H1 (cell line): Measurements from ENCODE around the gene CDC37. TPM values are rescaled to one million over a fixed set of nuclear protein-coding genes. Genes with fewer than 3 reads are reported as not detected.

Source experiments
- CTCF ChIA-PET: fragments of 300-600 bp; sonication (Branson Sonifier 250); formaldehyde crosslinking; loops from one replicate; lab custom pipeline; 2021; ENCODE audit not compliant: partially characterized antibody; lab: Charles Lee
- POLR2A ChIA-PET: fragments of 300-600 bp; sonication (Branson Sonifier 250); formaldehyde crosslinking; loops from one replicate; lab custom pipeline; 2021; ENCODE audit warnings: inconsistent platforms; ENCODE audit not compliant: partially characterized antibody; lab: Charles Lee
- DNase-seq, 2 experiments: peaks; one replicate each; pipeline versions ENCODE4 v3.0.0 to v3.0.0-alpha.2; 2010 to 2022; ENCODE audit warnings: low spot score in 2 of 2, low read depth in 1 of 2, mixed read lengths in 1 of 2
- FAIRE-seq: peaks from 2 replicates; lab custom pipeline; 2011; peaks lifted over from hg19 to GRCh38; lab: Jason Lieb, UNC
- H2AFZ ChIP-seq: 2 replicates; pipeline ENCODE4 v1.8.1; 2012; ENCODE audit warnings: low read length, inconsistent platforms
- H2AK5ac ChIP-seq: 2 replicates; pipeline ENCODE4 v1.6.1; 2013; ENCODE audit warnings: low read depth, low read length
- H2BK120ac ChIP-seq: replicated peaks from 2 replicates; pipeline ENCODE3; 2013; ENCODE audit warnings: low read depth, low read length, inconsistent platforms
- H2BK12ac ChIP-seq: 2 replicates; pipeline ENCODE4 v1.6.1; 2013; ENCODE audit warnings: low read depth, low read length
- H2BK15ac ChIP-seq: 2 replicates; pipeline ENCODE4 v1.6.1; 2013; ENCODE audit warnings: low read length
- H2BK20ac ChIP-seq: 2 replicates; pipeline ENCODE4 v1.6.1; 2013; ENCODE audit warnings: low read length
- H2BK5ac ChIP-seq: 2 replicates; pipeline ENCODE4 v1.6.1; 2013; ENCODE audit warnings: low read depth, low read length
- H3K14ac ChIP-seq: 2 replicates; pipeline ENCODE4 v1.6.1; 2013; ENCODE audit warnings: inconsistent platforms; ENCODE audit not compliant: insufficient read length
- H3K18ac ChIP-seq: 2 replicates; pipeline ENCODE4 v1.6.1; 2013; ENCODE audit warnings: low read length; ENCODE audit errors: extremely low read depth
- H3K23ac ChIP-seq: 2 replicates; pipeline ENCODE4 v1.6.1; 2013; ENCODE audit warnings: inconsistent platforms; ENCODE audit not compliant: insufficient read length
- H3K23me2 ChIP-seq: 2 replicates; pipeline ENCODE4 v1.6.1; 2013; ENCODE audit warnings: low read depth, low read length
- H3K27ac ChIP-seq: 2 replicates; pipeline ENCODE4 v1.6.1; 2011; ENCODE audit warnings: low read depth, low read length, inconsistent platforms
- H3K27me3 ChIP-seq, 4 experiments: replicated peaks in 1 of 4; 1 replicate in 1 of 4; 2 replicates in 3 of 4; pipeline versions ENCODE4 v1.6.1 to v1.8.1; 2011 to 2013; ENCODE audit warnings: low read length in 3 of 4, mild to moderate bottlenecking in 3 of 4, inconsistent platforms in 2 of 4, mixed read lengths in 2 of 4, moderate library complexity in 1 of 4; ENCODE audit not compliant: control insufficient read depth in 3 of 4, insufficient read depth in 3 of 4; ENCODE audit errors: extremely low read depth in 1 of 4
- H3K36me3 ChIP-seq, 4 experiments: 2 replicates each; pipeline versions ENCODE4 v1.6.1 to v1.8.1; 2011 to 2013; ENCODE audit warnings: mild to moderate bottlenecking in 4 of 4, low read length in 3 of 4, moderate library complexity in 2 of 4, control low read depth in 1 of 4, inconsistent platforms in 1 of 4; ENCODE audit not compliant: insufficient read depth in 4 of 4, control insufficient read depth in 2 of 4
- H3K4ac ChIP-seq: replicated peaks from 2 replicates; pipeline ENCODE3; 2013; ENCODE audit warnings: low read length, low read depth, mixed read lengths, inconsistent platforms; ENCODE audit not compliant: insufficient read length
- H3K4me1 ChIP-seq, 4 experiments: replicated peaks in 1 of 4; 1 replicate in 1 of 4; 2 replicates in 3 of 4; pipeline versions ENCODE4 v1.6.1 to v1.8.1; 2011 to 2013; ENCODE audit warnings: low read length in 3 of 4, inconsistent platforms in 2 of 4, mixed read lengths in 1 of 4; ENCODE audit not compliant: insufficient read depth in 4 of 4, control insufficient read depth in 3 of 4
- H3K4me2 ChIP-seq, 2 experiments: 2 replicates each; pipeline versions ENCODE4 v1.6.1 to v1.8.1; 2011 to 2013; ENCODE audit warnings: low read depth in 2 of 2, low read length in 2 of 2, control low read depth in 1 of 2, inconsistent platforms in 1 of 2, mild to moderate bottlenecking in 1 of 2; ENCODE audit not compliant: insufficient read depth in 1 of 2
- H3K4me3 ChIP-seq, 4 experiments: fragments of 200-600, 300-600 bp in 1 of 4; sonication (generic), shearing (Covaris generic), sonication (Bioruptor Twin) in 1 of 4; 2 replicates each; pipeline versions ENCODE4 v1.5.1 to v1.8.1; 2011 to 2016; ENCODE audit warnings: low read length in 4 of 4, low read depth in 3 of 4, control low read depth in 2 of 4, inconsistent platforms in 2 of 4, mild to moderate bottlenecking in 2 of 4, mixed read lengths in 1 of 4, moderate library complexity in 1 of 4; ENCODE audit not compliant: insufficient read depth in 2 of 4; ENCODE audit errors: extremely low read depth in 1 of 4
- H3K56ac ChIP-seq: replicated peaks from 2 replicates; pipeline ENCODE3; 2013; ENCODE audit warnings: low read depth, mild to moderate bottlenecking, mixed read lengths, low read length, inconsistent platforms; ENCODE audit not compliant: insufficient read length
- H3K79me1 ChIP-seq: 2 replicates; pipeline ENCODE4 v1.6.1; 2013; ENCODE audit warnings: low read depth, low read length, control low read depth
- H3K79me2 ChIP-seq, 2 experiments: 2 replicates each; pipeline versions ENCODE4 v1.6.1 to v1.8.1; 2012 to 2013; ENCODE audit warnings: low read length in 2 of 2, mild to moderate bottlenecking in 2 of 2, inconsistent platforms in 1 of 2; ENCODE audit not compliant: insufficient read depth in 2 of 2, control insufficient read depth in 1 of 2
- H3K9ac ChIP-seq, 4 experiments: replicated peaks in 1 of 4; 1 replicate in 1 of 4; 2 replicates in 3 of 4; pipeline versions ENCODE4 v1.6.1 to v1.8.1; 2011 to 2013; ENCODE audit warnings: low read depth in 3 of 4, low read length in 3 of 4, control low read depth in 2 of 4, mild to moderate bottlenecking in 2 of 4, moderate library complexity in 2 of 4, inconsistent platforms in 1 of 4; ENCODE audit errors: extremely low read depth in 1 of 4
- H3K9me3 ChIP-seq, 2 experiments: 2 replicates each; pipeline versions ENCODE4 v1.6.1 to v1.8.1; 2012 to 2013; ENCODE audit warnings: mild to moderate bottlenecking in 2 of 2, moderate library complexity in 2 of 2, control low read depth in 1 of 2, inconsistent platforms in 1 of 2, low read depth in 1 of 2, low read length in 1 of 2, mixed read lengths in 1 of 2; ENCODE audit not compliant: insufficient read depth in 2 of 2
- H4K20me1 ChIP-seq, 2 experiments: replicated peaks in 1 of 2; 2 replicates each; pipeline versions ENCODE3 to v1.8.1; 2011 to 2013; ENCODE audit warnings: inconsistent platforms in 2 of 2, low read length in 2 of 2, mild to moderate bottlenecking in 1 of 2; ENCODE audit not compliant: insufficient read depth in 2 of 2, control insufficient read depth in 1 of 2
- H4K5ac ChIP-seq: 2 replicates; pipeline ENCODE4 v1.6.1; 2013; ENCODE audit warnings: low read length, low read depth, mixed read lengths, inconsistent platforms; ENCODE audit not compliant: insufficient read length
- H4K8ac ChIP-seq: 2 replicates; pipeline ENCODE4 v1.8.0; 2013; ENCODE audit warnings: mild to moderate bottlenecking, moderate library complexity, low read length, inconsistent platforms; ENCODE audit not compliant: insufficient read depth; ENCODE audit errors: extremely low read depth
- H4K91ac ChIP-seq: replicated peaks from 2 replicates; pipeline ENCODE3; 2013; ENCODE audit warnings: low read length, mixed read lengths, inconsistent platforms; ENCODE audit not compliant: insufficient read length
- BRCA1 ChIP-seq: IDR thresholded peaks from 2 replicates; pipeline ENCODE4 v1.6.1; 2012; ENCODE audit warnings: low read depth, low read length, improper control_type of control experiment
- CREB1 ChIP-seq: IDR thresholded peaks from 2 replicates; pipeline ENCODE4 v1.6.1; 2012; ENCODE audit warnings: inconsistent platforms
- EGR1 ChIP-seq: IDR thresholded peaks from 2 replicates; pipeline ENCODE4 v1.6.1; 2011; ENCODE audit warnings: low read depth, low read length, borderline replicate concordance
- EZH2 ChIP-seq: fragments of 200-600 bp; sonication (generic); IDR thresholded peaks from 2 replicates; pipeline ENCODE4 v1.7.1; 2012; ENCODE audit warnings: low read depth, mild to moderate bottlenecking, moderate library complexity, low read length, inconsistent platforms; ENCODE audit not compliant: severe bottlenecking
- JUN ChIP-seq: IDR thresholded peaks from 2 replicates; pipeline ENCODE4 v1.6.1; 2011; ENCODE audit warnings: low read depth, mild to moderate bottlenecking, improper control_type of control experiment, low read length
- MAFK ChIP-seq: IDR thresholded peaks from 2 replicates; pipeline ENCODE4 v1.6.1; 2012; ENCODE audit warnings: low read depth, mild to moderate bottlenecking, improper control_type of control experiment, low read length
- SIN3A ChIP-seq, 2 experiments: IDR thresholded peaks in 1 of 2; conservative IDR thresholded peaks in 1 of 2; 2 replicates each; pipeline ENCODE4 v1.6.1; 2011 to 2012; ENCODE audit warnings: low read length in 2 of 2, improper control_type of control experiment in 1 of 2, low read depth in 1 of 2, mild to moderate bottlenecking in 1 of 2
- SP2 ChIP-seq: IDR thresholded peaks from 2 replicates; pipeline ENCODE4 v1.6.1; 2012; ENCODE audit warnings: mild to moderate bottlenecking, low read length, inconsistent platforms
- SUZ12 ChIP-seq: fragments of 200-600 bp; sonication (generic); IDR thresholded peaks from 2 replicates; pipeline ENCODE4 v1.6.1; 2012; ENCODE audit warnings: mild to moderate bottlenecking, inconsistent platforms, low read length, moderate library complexity, mixed read lengths
- YY1 ChIP-seq: IDR thresholded peaks from 2 replicates; pipeline ENCODE4 v1.6.1; 2011; ENCODE audit warnings: low read depth, mild to moderate bottlenecking, low read length
- WGBS, 2 experiments: shearing (Covaris generic) in 1 of 2; methylation state at CpG; one replicate each; pipeline versions ENCODE4 v1.1.6 to v1.1.7; 2013 to 2015; ENCODE audit warnings: low lambda C conversion rate in 2 of 2, mixed read lengths in 2 of 2, inconsistent platforms in 1 of 2, low coverage in 1 of 2, missing lambda C conversion rate in 1 of 2; ENCODE audit not compliant: insufficient replicate concordance in 2 of 2, insufficient coverage in 1 of 2, insufficient read length in 1 of 2; ENCODE audit errors: extremely low coverage in 1 of 2, missing lambda C conversion rate in 1 of 2; 5-methylcytosine and 5-hydroxymethylcytosine counted together
- polyA plus RNA-seq, 7 experiments: library from polyadenylated mRNA; depleted of rRNA in 3 of 7; stranded (reverse) in 5 of 7; unstranded in 2 of 7; fragments of >200 nt in 5 of 7; fragments of 200-250 nt in 2 of 7; gene quantifications; 1 replicate in 5 of 7; 2 replicates in 1 of 7; 4 replicates in 1 of 7; pipeline versions ENCODE4 v1.2.1 to v1.2.3, GENCODE V29; 2011 to 2013; ENCODE audit warnings: missing spikeins in 2 of 7, mixed read lengths in 2 of 7
- total RNA-seq: library from RNA; stranded (reverse); fragmentation: NEBNext Ultra II Directional; extraction: Animal tissue kit (Norgen Biotek cat#: 25700); gene quantifications from 2 replicates; pipeline ENCODE4 v1.2.1, GENCODE V29; 2021
- TF ChIP-seq, protein P1 (sequence below): IDR thresholded peaks from 2 replicates; pipeline ENCODE4 v1.6.1; 2011; ENCODE audit warnings: low read depth, mild to moderate bottlenecking, low read length; ENCODE audit not compliant: insufficient read depth

CDC37 gene
- total and polyA plus RNA-seq, 2 of the 8 experiments (the other 6 are each of a cell fraction or from before 2014, with no cell fraction given), result 162 to 181 TPM

DNA sequence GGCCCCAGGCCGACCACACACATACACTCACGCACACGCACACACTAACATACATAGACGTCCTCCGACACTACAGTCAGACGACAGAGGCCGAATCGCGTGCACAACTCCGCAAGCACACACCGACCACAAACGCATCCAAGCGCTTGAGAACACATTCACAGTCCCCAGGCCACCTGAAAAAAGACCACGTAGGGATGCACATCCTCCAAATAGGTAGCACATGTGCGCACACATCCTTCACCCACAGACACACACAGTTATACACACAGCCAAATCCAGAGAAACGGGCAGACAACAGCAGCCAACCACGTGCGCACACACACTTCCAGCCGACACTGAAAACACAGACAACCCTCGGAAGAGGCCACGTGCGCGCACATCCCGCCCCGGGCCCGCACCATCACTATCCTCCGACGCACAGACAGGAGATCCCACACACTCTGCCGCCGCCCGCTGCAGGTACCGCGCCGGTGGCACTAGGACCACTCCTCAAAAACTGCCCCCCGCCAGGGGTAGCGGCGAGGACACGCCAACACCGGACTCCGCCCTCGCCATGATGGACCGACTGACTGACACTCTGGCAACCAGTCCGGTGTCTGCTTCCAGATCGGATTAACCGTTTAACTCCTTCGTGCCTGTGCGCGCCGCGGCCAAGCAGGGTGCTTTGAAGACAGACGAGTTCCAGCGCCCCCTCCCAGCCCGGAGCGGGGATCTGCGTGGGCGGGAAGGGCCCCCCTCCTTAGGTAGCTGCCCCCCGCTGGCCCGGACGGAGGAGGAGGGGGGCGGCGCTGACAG lies 16.5 kb upstream of the CDC37 start:
- Histone ChIP-seq H3K79me2 (no peaks in the 10 kb centered on the region), H3K9ac (peak overlapping the region in 1 of 4 experiments; percentile 34; a peak in 1 of 7 replicates), H2BK20ac (no peak overlapping the region; the same call in 1 of the 2 replicates), H3K56ac (no peak overlapping the region), H4K91ac (peak overlapping the region; percentile 98), H3K4ac (peak overlapping the region; percentile 57), H3K4me3 (peak overlapping the region; percentile 37 to 60 (median 54)), H2BK15ac (peak overlapping the region; percentile 96), H4K5ac (peak overlapping the region; percentile 0), H2BK120ac (no peak overlapping the region), H3K9me3 (no peaks in the 10 kb centered on the region), H2BK5ac (peak overlapping the region; percentile 79), H3K14ac (no peak overlapping the region), H3K4me1 (peaks cover 5 to 33% (median 16%) of the 10 kb centered on the region in 4 experiments), H2AFZ (peak overlapping the region; percentile 38), H4K8ac (peak overlapping the region; percentile 62; the same call in 1 of the 2 replicates), H3K27ac (no peak overlapping the region), H3K23me2 (peaks cover 18% of the 10 kb centered on the region; the same call in 1 of the 2 replicates), H3K4me2 (peak overlapping the region; percentile 98), H3K18ac (peak overlapping the region; percentile 78; the same call in 1 of the 2 replicates), H3K23ac (no peak overlapping the region), H2BK12ac (peak overlapping the region; percentile 97), H3K79me1 (no peaks in the 10 kb centered on the region), H3K36me3 (no peaks in the 10 kb centered on the region), H2AK5ac (no peak overlapping the region), H3K27me3 (peaks cover 44 to 92% (median 81%) of the 10 kb centered on the region in 4 experiments), H4K20me1 (peaks cover 0 to 18% of the 10 kb centered on the region in 2 experiments)
- WGBS, 2 experiments, result 2% methylated on average over 55 of the region's 61 CpGs; no CpG with 5 or more reads in 1 of the 2 experiments
- FAIRE-seq (no peak), DNase-seq (peak; percentile 92 to 94)
- ChIA-PET CTCF (interaction anchor here (2.2 to 9.4 kb wide), 5 partner anchors 8 to 17 kb away, joined by 18 to 172 read pairs (median 38); partner anchors contain the start of gene CDC37), POLR2A (interaction anchor here (0.6 to 5.0 kb wide), 2 partner anchors 15 to 177 kb away, joined by 3 to 33 read pairs; partner anchors contain the start of gene CDC37)
- TF ChIP-seq CREB1, result peak; percentile 57; the same call in 1 of the 2 replicates
- peak; percentile 78 for TF ChIP-seq EZH2
- TF ChIP-seq, protein P1, sequence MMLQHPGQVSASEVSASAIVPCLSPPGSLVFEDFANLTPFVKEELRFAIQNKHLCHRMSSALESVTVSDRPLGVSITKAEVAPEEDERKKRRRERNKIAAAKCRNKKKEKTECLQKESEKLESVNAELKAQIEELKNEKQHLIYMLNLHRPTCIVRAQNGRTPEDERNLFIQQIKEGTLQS, result no peak
- no peak for TF ChIP-seq BRCA1
- peak in 1 of 2 experiments; percentile 80; a peak in 2 of 4 replicates for TF ChIP-seq SIN3A (conservative IDR thresholded peaks at IDR 0.05 in 1 of 2, IDR thresholded peaks at IDR 0.05 in 1 of 2; ENCODE audit: low read depth in 1 of 2, low read length in 2 of 2)
- peak; percentile 42; the same call in 1 of the 2 replicates for TF ChIP-seq YY1
- TF ChIP-seq MAFK, result no peak
- TF ChIP-seq SUZ12, result peak; percentile 87
- TF ChIP-seq JUN, result no peak
- peak; percentile 100 for TF ChIP-seq EGR1
- TF ChIP-seq SP2, result peak; percentile 13; the same call in 1 of the 2 replicates
